Common myeloid progenitor, CD34-positive (primary cell): ENCODE data around the gene UBA6.
A peak's percentile ranks its signal among the peaks of the same experiment; 100 is the strongest.

Source experiments
- CTCF ChIA-PET: fragments of 350-600 bp; sonication (Branson Sonifier 250); formaldehyde crosslinking; loops from one replicate; lab custom pipeline; 2021; ENCODE audit warnings: antibody characterized with exemption; lab: Charles Lee
- POLR2A ChIA-PET: fragments of 350-600 bp; sonication (Branson Sonifier 250); formaldehyde crosslinking; loops from one replicate; lab custom pipeline; 2021; ENCODE audit warnings: antibody characterized with exemption; lab: Charles Lee
- DNase-seq, 3 donors: peaks; one replicate each; pipeline versions ENCODE4 v3.0.0 to v3.0.0-alpha.2; 2013
- H3K27ac ChIP-seq, 2 experiments: 1 replicate in 1 of 2; 2 replicates in 1 of 2; pipeline ENCODE4 v1.7.0; 2013; ENCODE audit warnings: inconsistent platforms in 2 of 2, low read length in 2 of 2, mild to moderate bottlenecking in 2 of 2, low read depth in 1 of 2, moderate library complexity in 1 of 2; ENCODE audit not compliant: severe bottlenecking in 2 of 2, insufficient read depth in 1 of 2, poor library complexity in 1 of 2
- H3K27me3 ChIP-seq, 5 experiments: replicated peaks in 2 of 5; 1 replicate in 3 of 5; 2 replicates in 2 of 5; pipeline versions ENCODE4 v1.6.1 to v1.7.0; 2013; ENCODE audit warnings: low read length in 4 of 5, mild to moderate bottlenecking in 2 of 5, moderate library complexity in 2 of 5, inconsistent platforms in 1 of 5; ENCODE audit not compliant: insufficient read depth in 5 of 5, control insufficient read depth in 4 of 5
- H3K36me3 ChIP-seq, 4 experiments: 1 replicate in 2 of 4; 2 replicates in 2 of 4; pipeline versions ENCODE4 v1.6.1 to v1.7.0; 2013; ENCODE audit warnings: low read length in 3 of 4, control low read depth in 1 of 4, mild to moderate bottlenecking in 1 of 4; ENCODE audit not compliant: control insufficient read depth in 4 of 4, insufficient read depth in 4 of 4
- H3K4me1 ChIP-seq, 4 experiments: 1 replicate in 3 of 4; 2 replicates in 1 of 4; pipeline versions ENCODE4 v1.6.1 to v1.7.1; 2013; ENCODE audit warnings: low read length in 3 of 4, mild to moderate bottlenecking in 3 of 4, control low read depth in 1 of 4, inconsistent platforms in 1 of 4, moderate library complexity in 1 of 4; ENCODE audit not compliant: control insufficient read depth in 4 of 4, insufficient read depth in 4 of 4; ENCODE audit errors: control extremely low read depth in 1 of 4
- H3K4me3 ChIP-seq, 7 experiments: 1 replicate in 4 of 7; 2 replicates in 3 of 7; pipeline versions ENCODE4 v1.5.1 to v1.7.0; 2013; ENCODE audit warnings: mild to moderate bottlenecking in 7 of 7, low read length in 6 of 7, moderate library complexity in 6 of 7, inconsistent platforms in 2 of 7, low read depth in 2 of 7, control low read depth in 1 of 7; ENCODE audit not compliant: insufficient read depth in 4 of 7, control insufficient read depth in 1 of 7; ENCODE audit errors: extremely low read depth in 1 of 7
- H3K9me3 ChIP-seq, 5 experiments: 1 replicate in 4 of 5; 2 replicates in 1 of 5; pipeline versions ENCODE4 v1.6.1 to v1.7.1; 2013; ENCODE audit warnings: low read length in 4 of 5, mild to moderate bottlenecking in 2 of 5, inconsistent platforms in 1 of 5, low read depth in 1 of 5, moderate library complexity in 1 of 5; ENCODE audit not compliant: control insufficient read depth in 4 of 5, insufficient read depth in 2 of 5; ENCODE audit errors: control extremely low read depth in 1 of 5
- WGBS: methylation state at CpG from one replicate; pipeline ENCODE4 v1.1.5; 2013; ENCODE audit not compliant: insufficient coverage; 5-methylcytosine and 5-hydroxymethylcytosine counted together

Gene UBA6

GRCh38 chr4:67593741-67594175 is 107.2 kb downstream of the UBA6 start:
- Histone ChIP-seq H3K4me3 (no peak overlapping the region), H3K9me3 (peaks cover 0 to 1% (median 0%) of the 10 kb centered on the region in 5 experiments), H3K4me1 (peaks cover 0 to 4% (median under 1%) of the 10 kb centered on the region in 4 experiments), H3K27me3 (no peaks in the 10 kb centered on the region), H3K36me3 (peaks cover 0 to 16% (median under 1%) of the 10 kb centered on the region in 4 experiments), H3K27ac (no peak overlapping the region)
- DNase-seq: no peak
- WGBS: 87% methylated on average over 2 of the region's 2 CpGs
- CTCF ChIA-PET: interaction anchor here (2.2 kb wide), 1 partner anchor 12 kb away, joined by 5 read pairs; no protein-coding TSS in a partner anchor
- POLR2A ChIA-PET: no interaction called here

- no peak for DNase-seq
- H3K4me3 ChIP-seq: no peak overlapping the region
- ChIA-PET CTCF (interaction anchor here (2.0 kb wide), 1 partner anchor 17 kb away, joined by 5 read pairs; no protein-coding TSS in a partner anchor), POLR2A (no interaction called here)
- H3K27ac ChIP-seq: no peak overlapping the region
- WGBS: no CpG with 5 or more reads among the region's 3 CpGs
- no peaks in the 10 kb centered on the region for H3K9me3 ChIP-seq
- peaks cover 0 to 5% (median 2%) of the 10 kb centered on the region in 4 experiments for H3K4me1 ChIP-seq
- peaks cover 0 to 14% (median under 1%) of the 10 kb centered on the region in 4 experiments for H3K36me3 ChIP-seq
- H3K27me3 ChIP-seq: no peaks in the 10 kb centered on the region
These were observed 113.8 kb downstream of the UBA6 start for GRCh38 chr4:67587156-67587555.

DNA sequence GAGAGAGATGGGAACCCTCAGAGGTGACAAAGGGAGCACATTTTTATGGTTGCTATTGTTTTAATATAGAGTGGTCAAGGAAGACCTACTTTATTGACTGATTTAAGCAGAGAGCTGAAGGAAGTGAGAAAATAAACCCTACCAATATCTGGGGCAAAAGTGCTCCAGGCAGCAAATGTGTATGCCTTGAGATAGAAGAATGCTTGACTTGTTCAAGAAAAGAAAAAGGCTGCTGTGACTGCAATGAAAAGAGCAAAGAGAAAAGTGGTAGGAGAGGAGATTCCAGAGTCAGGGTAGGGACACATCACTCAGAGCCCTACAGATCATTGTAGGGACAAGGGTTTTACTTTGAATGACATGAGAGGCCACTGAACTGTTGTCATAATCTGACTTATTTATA is 116.5 kb downstream of the UBA6 start:
- no peak overlapping the region for H3K4me3 ChIP-seq
- H3K36me3 ChIP-seq: peaks cover 0 to 12% (median 0%) of the 10 kb centered on the region in 4 experiments
- no peak overlapping the region for H3K27ac ChIP-seq
- no peak for DNase-seq
- ChIA-PET POLR2A (no interaction called here), CTCF (no interaction called here)
- H3K9me3 ChIP-seq: no peaks in the 10 kb centered on the region
- peaks cover 13 to 23% (median 17%) of the 10 kb centered on the region in 4 experiments for H3K4me1 ChIP-seq
- H3K27me3 ChIP-seq: no peaks in the 10 kb centered on the region

- ChIA-PET CTCF (interaction anchor here (1.1 to 1.7 kb wide), 4 partner anchors 11 to 118 kb away, joined by 3 to 5 read pairs (median 5); no protein-coding TSS in a partner anchor), POLR2A (interaction anchor here (0.5 kb wide), 1 partner anchor 37 kb away, joined by 3 read pairs; the partner anchor contains the start of gene CENPC)
- no CpG with 5 or more reads among the region's 2 CpGs for WGBS
These were observed 119.0 kb downstream of the UBA6 start for GRCh38 chr4:67581913-67582312.

GRCh38 chr4:67581208-67581857 is 119.6 kb downstream of the UBA6 start:
- WGBS: 13% methylated on average over 6 of the region's 8 CpGs

More at GRCh38 chr4:67581913-67582312, 119.0 kb downstream of the UBA6 start:
- no peak for DNase-seq
- Histone ChIP-seq H3K4me1 (peaks cover 13 to 26% (median 23%) of the 10 kb centered on the region in 4 experiments), H3K27ac (peak overlapping the region in 1 of 2 experiments; percentile 25), H3K36me3 (peaks cover 0 to 18% (median 0%) of the 10 kb centered on the region in 4 experiments), H3K9me3 (no peaks in the 10 kb centered on the region), H3K4me3 (peak overlapping the region in 2 of 7 experiments; percentile 52 to 67), H3K27me3 (no peaks in the 10 kb centered on the region)

DNA sequence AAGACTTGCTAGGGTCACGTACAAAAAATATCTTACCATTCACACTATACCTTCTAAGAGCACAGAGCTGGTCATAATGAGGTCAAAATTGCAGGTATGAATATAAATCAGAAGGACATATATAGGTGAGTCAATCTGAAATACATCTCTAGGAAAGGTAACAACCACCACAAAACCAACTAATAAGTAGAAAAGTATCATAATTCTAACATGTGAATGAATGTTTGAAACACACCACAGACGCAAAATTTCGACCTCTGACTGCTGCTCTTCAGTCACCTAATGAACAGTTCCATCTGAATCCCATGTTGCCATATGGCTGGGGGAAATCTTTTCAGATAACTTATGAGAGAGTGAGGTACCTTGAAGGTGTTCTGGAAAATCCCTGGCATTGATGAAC is 120.4 kb downstream of the UBA6 start:
- no peaks in the 10 kb centered on the region for H3K9me3 ChIP-seq
- H3K4me3 ChIP-seq: peak overlapping the region in 1 of 7 experiments; percentile 67
- H3K36me3 ChIP-seq: peaks cover 0 to 23% (median 0%) of the 10 kb centered on the region in 4 experiments
- ChIA-PET POLR2A (no interaction called here), CTCF (interaction anchor here (1.7 to 1.8 kb wide), 2 partner anchors 30 to 119 kb away, joined by 5 read pairs; no protein-coding TSS in a partner anchor)
- H3K27ac ChIP-seq: no peak overlapping the region
- no peaks in the 10 kb centered on the region for H3K27me3 ChIP-seq
- H3K4me1 ChIP-seq: peaks cover 18 to 37% (median 31%) of the 10 kb centered on the region in 4 experiments
- no peak for DNase-seq
- WGBS: no CpG with 5 or more reads among the region's 3 CpGs

More at GRCh38 chr4:67581208-67581857, 119.6 kb downstream of the UBA6 start:
- H3K4me3 ChIP-seq: peak overlapping the region in 6 of 7 experiments; percentile 5 to 67 (median 44)
- peak; percentile 56 to 90 (median 88) for DNase-seq
- no peaks in the 10 kb centered on the region for H3K9me3 ChIP-seq
- H3K27ac ChIP-seq: peak overlapping the region in 1 of 2 experiments; percentile 25
- CTCF ChIA-PET: interaction anchor here (1.1 to 1.7 kb wide), 3 partner anchors 12 to 119 kb away, joined by 5 read pairs; no protein-coding TSS in a partner anchor
- H3K4me1 ChIP-seq: peaks cover 13 to 30% (median 25%) of the 10 kb centered on the region in 4 experiments
- H3K36me3 ChIP-seq: peaks cover 0 to 23% (median 0%) of the 10 kb centered on the region in 4 experiments
- POLR2A ChIA-PET: interaction anchor here (0.5 kb wide), 1 partner anchor 36 kb away, joined by 3 read pairs; the partner anchor contains the start of gene CENPC
- H3K27me3 ChIP-seq: no peaks in the 10 kb centered on the region
